Mucosa of stomach (tissue), 1 donor: ENCODE data around the gene MYBPC1.
"Not testable (repeated sequence)": the region's sequence is repeated elsewhere in the genome, so short reads cannot be mapped to it uniquely, and the experiment has no call there.

ENCODE experiments used
- H3K27me3 ChIP-seq: one replicate; pipeline ENCODE4 v1.7.0; 2013; ENCODE audit warnings: mild to moderate bottlenecking, low read length; ENCODE audit not compliant: control insufficient read depth, insufficient read depth
- H3K36me3 ChIP-seq: one replicate; pipeline ENCODE4 v1.7.0; 2013; ENCODE audit warnings: low read length; ENCODE audit not compliant: control insufficient read depth, insufficient read depth
- H3K4me1 ChIP-seq: one replicate; pipeline ENCODE4 v1.7.0; 2013; ENCODE audit warnings: mild to moderate bottlenecking, low read length; ENCODE audit not compliant: control insufficient read depth, insufficient read depth
- H3K4me3 ChIP-seq: one replicate; pipeline ENCODE4 v1.7.0; 2013; ENCODE audit warnings: low read length
- H3K9ac ChIP-seq: one replicate; pipeline ENCODE4 v1.7.0; 2013; ENCODE audit warnings: mild to moderate bottlenecking, low read length, moderate library complexity
- H3K9me3 ChIP-seq: one replicate; pipeline ENCODE4 v1.7.0; 2013; ENCODE audit warnings: mild to moderate bottlenecking, low read length, moderate library complexity; ENCODE audit not compliant: control insufficient read depth
- donor health status: Pancreatic carcinoma.

Gene MYBPC1, protein sequence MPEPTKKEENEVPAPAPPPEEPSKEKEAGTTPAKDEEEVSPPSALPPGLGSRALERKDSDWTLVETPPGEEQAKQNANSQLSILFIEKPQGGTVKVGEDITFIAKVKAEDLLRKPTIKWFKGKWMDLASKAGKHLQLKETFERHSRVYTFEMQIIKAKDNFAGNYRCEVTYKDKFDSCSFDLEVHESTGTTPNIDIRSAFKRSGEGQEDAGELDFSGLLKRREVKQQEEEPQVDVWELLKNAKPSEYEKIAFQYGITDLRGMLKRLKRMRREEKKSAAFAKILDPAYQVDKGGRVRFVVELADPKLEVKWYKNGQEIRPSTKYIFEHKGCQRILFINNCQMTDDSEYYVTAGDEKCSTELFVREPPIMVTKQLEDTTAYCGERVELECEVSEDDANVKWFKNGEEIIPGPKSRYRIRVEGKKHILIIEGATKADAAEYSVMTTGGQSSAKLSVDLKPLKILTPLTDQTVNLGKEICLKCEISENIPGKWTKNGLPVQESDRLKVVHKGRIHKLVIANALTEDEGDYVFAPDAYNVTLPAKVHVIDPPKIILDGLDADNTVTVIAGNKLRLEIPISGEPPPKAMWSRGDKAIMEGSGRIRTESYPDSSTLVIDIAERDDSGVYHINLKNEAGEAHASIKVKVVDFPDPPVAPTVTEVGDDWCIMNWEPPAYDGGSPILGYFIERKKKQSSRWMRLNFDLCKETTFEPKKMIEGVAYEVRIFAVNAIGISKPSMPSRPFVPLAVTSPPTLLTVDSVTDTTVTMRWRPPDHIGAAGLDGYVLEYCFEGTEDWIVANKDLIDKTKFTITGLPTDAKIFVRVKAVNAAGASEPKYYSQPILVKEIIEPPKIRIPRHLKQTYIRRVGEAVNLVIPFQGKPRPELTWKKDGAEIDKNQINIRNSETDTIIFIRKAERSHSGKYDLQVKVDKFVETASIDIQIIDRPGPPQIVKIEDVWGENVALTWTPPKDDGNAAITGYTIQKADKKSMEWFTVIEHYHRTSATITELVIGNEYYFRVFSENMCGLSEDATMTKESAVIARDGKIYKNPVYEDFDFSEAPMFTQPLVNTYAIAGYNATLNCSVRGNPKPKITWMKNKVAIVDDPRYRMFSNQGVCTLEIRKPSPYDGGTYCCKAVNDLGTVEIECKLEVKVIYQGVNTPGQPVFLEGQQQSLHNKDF

DNA sequence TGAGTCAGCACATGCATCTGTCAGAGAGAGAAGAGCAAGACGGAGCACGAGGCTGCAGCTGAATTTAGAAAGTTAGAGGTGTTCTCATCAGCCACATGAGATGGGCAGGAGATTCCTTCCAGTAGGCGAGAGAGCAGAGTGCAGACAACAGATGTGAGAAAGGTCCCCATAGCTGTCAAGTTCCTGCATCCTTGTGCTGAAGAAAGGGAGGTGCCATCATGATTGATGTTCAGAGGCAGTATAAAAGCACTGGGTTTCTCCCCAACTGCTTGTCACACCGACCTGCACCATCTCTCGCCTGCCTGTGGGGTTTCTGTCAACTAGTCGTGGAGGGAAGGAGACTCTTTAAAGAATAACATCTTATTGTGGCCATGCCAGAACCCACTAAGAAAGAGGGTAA lies at the start of gene MYBPC1:
Gene MYBPC1, plus strand, starts transcription at position 272 of the 400 bp plus-strand sequence. Its CDS starts 100 bp downstream, at position 372.
- H3K27me3 ChIP-seq: no peaks in the 10 kb centered on the region
- H3K9me3 ChIP-seq: no peaks in the 10 kb centered on the region
- H3K4me1 ChIP-seq: peaks cover 26% of the 10 kb centered on the region
- H3K9ac ChIP-seq: no peak within 1 kb of the TSS
- no peaks in the 10 kb centered on the region for H3K36me3 ChIP-seq
- no peak within 1 kb of the TSS for H3K4me3 ChIP-seq

DNA sequence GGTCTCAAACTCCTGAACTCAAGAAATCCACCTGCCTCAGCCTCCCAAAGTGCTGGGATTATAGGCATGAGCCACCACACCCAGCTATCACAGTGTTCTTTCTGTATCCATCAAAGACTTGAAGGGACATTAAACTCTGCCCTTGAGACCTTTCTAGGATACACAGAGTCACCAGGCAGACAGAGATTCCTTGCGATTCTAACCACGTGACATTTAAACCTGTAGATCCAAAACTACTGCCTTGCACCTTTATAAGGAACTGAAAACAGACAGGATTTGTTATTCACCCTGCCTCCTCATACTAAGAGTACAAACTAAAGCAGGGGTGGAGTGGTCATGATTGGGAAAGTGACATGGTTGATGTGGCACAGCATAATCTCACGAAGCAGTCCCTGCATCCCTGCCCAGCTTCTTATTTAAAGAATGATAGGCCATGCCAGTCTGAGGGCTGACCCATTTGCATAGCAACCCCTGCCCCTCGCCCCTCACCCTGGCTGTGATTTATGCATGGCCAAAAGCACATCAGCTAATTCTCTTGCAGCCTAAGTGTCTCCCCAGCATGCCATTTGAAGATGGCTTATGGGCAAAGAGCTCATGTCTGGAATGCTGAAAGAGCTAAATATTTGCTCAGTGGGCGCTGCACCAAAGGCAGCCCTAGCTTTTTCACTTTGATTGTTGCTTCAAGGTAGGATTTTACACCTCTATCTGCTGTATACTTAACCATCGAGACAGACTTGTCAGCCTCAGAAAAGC lies 43.2 kb upstream of the MYBPC1 start:
- no peak overlapping the region for H3K4me3 ChIP-seq
- H3K9me3 ChIP-seq: no peaks in the 10 kb centered on the region
- no peaks in the 10 kb centered on the region for H3K36me3 ChIP-seq
- peaks cover 6% of the 10 kb centered on the region for H3K4me1 ChIP-seq
- no peak overlapping the region for H3K9ac ChIP-seq
- H3K27me3 ChIP-seq: no peaks in the 10 kb centered on the region

DNA sequence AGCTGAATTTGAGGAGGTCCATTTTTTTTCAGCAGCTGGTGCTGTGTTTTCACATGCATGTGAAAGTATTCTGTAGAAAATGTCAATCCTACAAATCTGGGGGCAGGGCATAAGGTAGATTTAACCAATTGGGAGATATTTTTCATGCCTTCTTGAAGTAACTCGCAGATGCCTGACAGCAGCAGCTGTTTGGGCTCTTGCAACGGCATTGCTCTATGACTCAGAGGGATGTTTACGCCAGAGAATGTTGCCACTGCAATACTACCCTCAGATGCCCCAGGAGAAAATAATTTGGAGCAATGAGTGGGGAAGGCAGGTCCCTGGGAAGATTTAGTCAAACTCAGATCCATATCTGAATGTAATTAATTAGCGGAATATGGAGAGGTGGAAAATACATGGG lies 42.5 kb upstream of the MYBPC1 start:
- Histone ChIP-seq H3K9me3 (no peaks in the 10 kb centered on the region), H3K4me1 (peaks cover 6% of the 10 kb centered on the region), H3K27me3 (no peaks in the 10 kb centered on the region), H3K36me3 (no peaks in the 10 kb centered on the region), H3K4me3 (no peak overlapping the region), H3K9ac (no peak overlapping the region)

DNA sequence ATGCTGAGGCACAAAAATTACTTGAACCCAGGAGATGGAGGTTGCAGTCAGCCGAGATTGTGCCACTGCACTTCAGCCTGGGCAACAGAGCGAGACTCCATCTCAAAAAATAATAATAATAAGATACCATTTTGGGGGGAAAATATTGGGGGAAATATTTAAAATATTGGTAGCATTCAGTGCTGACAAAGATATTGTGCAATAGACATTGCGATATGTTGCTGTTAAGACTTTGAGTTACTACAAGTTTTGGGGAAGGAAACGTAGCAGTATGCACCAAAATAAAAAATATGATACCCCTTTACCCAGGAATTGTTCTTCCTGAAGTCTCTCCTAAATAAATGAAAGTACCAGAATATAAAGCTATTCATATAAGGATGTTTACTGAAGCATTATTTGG lies 37.7 kb upstream of the MYBPC1 start:
- Histone ChIP-seq H3K4me1 (no peaks in the 10 kb centered on the region), H3K9me3 (no peaks in the 10 kb centered on the region), H3K36me3 (no peaks in the 10 kb centered on the region), H3K4me3 (no peak overlapping the region), H3K27me3 (no peaks in the 10 kb centered on the region), H3K9ac (no peak overlapping the region)

DNA sequence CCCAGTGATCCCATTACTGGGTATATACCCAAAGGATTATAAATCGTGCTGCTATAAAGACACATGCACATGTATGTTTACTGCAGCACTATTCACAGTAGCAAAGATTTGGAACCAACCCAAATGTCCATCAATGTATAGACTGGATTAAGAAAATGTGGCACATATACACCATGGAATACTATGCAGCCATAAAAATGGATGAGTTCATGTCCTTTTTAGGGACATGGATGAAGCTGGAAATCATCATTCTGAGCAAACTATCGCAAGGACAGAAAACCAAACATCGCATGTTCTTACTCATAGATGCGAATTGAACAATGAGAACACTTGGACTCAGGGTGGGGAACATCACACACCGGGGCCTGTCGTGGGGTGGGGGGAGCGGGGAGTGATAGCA lies 36.0 kb upstream of the MYBPC1 start:
- H3K9ac ChIP-seq, H3K36me3 ChIP-seq, H3K9me3 ChIP-seq, H3K27me3 ChIP-seq, H3K4me3 ChIP-seq, H3K4me1 ChIP-seq: not testable (repeated sequence)

DNA sequence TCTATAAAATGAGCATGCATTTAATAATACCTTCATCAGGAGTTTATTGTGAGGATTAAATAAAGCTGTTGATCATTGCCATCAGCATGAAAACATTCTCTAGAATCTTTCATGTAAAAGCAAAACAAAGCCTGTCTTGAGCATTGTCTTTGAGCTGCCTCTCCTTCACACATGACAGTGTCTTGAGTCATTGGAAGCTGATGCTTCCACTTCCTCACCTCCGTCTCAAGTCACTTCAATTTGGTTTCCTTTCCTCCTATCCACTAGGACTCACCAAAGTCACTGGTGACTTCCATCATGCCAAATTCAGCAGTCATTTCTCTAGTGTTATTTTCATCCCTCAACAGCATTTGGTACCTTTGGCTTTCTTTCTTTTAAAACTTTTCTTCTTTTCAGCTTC lies 31.6 kb upstream of the MYBPC1 start:
- Histone ChIP-seq H3K4me1 (no peaks in the 10 kb centered on the region), H3K36me3 (no peaks in the 10 kb centered on the region), H3K9me3 (no peaks in the 10 kb centered on the region), H3K9ac (no peak overlapping the region), H3K4me3 (no peak overlapping the region), H3K27me3 (no peaks in the 10 kb centered on the region)

DNA sequence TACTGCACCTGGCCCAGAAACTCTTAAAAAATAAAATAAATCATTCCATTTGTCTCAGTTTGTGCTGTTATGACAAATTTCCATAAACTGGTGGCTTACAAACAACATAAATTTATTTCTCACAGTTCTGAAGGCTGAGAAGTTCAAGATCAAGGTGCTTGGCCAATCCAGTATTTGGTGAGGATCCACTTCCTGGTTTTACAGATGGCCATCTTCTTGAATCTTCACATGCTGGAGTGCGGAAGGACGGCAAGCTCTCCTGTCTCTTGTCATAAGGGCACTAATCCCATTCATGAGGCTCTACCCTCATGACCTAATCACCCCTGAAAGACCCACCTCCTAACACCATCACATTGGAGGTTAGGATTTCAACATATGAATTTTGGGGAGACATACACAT lies 29.9 kb upstream of the MYBPC1 start:
- Histone ChIP-seq H3K9ac (no peak overlapping the region), H3K4me1 (no peaks in the 10 kb centered on the region), H3K36me3 (no peaks in the 10 kb centered on the region), H3K4me3 (no peak overlapping the region), H3K9me3 (no peaks in the 10 kb centered on the region), H3K27me3 (no peaks in the 10 kb centered on the region)

DNA sequence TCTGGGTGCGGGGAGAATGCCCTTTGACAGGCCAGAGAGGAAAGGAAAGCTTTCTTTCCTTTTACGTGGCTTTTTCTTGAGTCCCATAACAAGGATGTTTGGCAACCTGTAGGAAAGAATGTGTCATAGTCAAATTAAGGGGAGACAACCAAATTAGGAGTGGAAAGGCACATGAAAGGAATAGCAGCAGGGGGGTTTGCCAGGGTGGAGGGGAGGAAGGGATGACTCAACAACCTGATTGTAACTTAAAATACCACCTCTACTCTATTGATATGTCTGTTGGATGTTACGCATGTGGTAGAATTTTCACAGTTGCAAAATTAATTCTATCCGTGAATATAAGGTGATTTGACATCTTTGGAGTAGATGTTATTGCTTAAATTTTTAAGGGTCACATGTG lies 28.5 kb upstream of the MYBPC1 start:
- Histone ChIP-seq H3K4me3 (no peak overlapping the region), H3K27me3 (no peaks in the 10 kb centered on the region), H3K4me1 (peaks cover 5% of the 10 kb centered on the region), H3K9me3 (no peaks in the 10 kb centered on the region), H3K36me3 (no peaks in the 10 kb centered on the region), H3K9ac (no peak overlapping the region)

DNA sequence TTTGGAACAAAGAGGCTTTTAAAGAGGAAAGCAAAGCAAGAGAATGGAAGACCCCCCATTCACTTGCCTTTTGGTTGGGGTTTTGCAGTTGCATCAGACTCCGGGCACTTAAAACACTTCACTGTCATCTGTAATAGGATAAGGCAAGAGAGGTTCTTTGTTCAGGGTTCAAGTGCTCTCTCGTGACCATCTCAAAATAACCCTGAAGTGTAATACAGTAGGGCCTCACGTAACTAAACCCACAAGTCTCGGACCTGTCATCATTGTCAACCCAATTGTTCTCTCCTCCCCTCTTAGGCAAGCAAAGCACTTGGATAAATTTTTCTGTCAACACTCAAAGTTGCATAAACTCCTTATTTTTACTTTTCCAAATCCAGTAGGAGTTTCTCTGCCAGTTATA lies 26.9 kb upstream of the MYBPC1 start:
- Histone ChIP-seq H3K9me3 (no peaks in the 10 kb centered on the region), H3K36me3 (no peaks in the 10 kb centered on the region), H3K27me3 (no peaks in the 10 kb centered on the region), H3K9ac (no peak overlapping the region), H3K4me3 (no peak overlapping the region), H3K4me1 (peaks cover 5% of the 10 kb centered on the region)

DNA sequence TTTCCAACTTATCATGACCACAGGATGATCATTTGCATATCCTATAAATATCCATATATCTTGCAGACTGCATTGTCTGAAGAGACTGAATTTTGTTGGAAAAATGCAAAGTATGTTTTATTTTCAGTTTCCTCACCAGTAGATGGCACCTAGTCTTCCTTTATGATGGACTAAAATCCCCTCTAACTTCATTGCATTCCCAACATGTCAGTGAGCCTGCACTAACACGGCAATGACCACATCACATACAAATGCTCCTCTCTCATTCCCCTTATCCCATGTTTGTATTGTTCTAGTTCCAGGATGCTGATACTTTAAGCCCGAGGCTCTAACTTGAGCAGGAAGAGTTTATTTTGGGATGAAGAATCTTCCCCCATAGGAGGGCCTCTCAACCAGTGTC lies 24.7 kb upstream of the MYBPC1 start:
- no peak overlapping the region for H3K9ac ChIP-seq
- no peaks in the 10 kb centered on the region for H3K36me3 ChIP-seq
- H3K4me1 ChIP-seq: peaks cover 5% of the 10 kb centered on the region
- no peak overlapping the region for H3K4me3 ChIP-seq
- no peaks in the 10 kb centered on the region for H3K27me3 ChIP-seq
- H3K9me3 ChIP-seq: no peaks in the 10 kb centered on the region

DNA sequence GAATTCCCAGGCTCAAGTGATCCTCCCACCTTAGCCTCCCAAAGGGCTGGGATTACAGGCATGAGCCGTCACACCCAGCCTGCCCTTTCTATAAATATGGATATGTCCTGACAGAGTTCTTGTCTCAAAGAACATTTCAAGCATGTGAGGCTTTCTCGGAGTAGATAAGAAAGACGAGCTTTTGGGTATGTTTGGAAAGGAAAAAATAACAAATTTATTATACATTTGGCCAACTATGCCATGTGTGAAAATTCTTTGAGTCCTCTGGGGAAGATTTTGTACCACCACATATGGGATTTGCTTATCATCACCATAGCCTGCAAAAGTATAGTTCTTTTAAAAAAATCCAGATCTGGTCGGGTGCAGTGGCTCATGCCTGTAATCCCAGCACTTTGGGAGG lies 23.7 kb upstream of the MYBPC1 start:
- H3K36me3 ChIP-seq: no peaks in the 10 kb centered on the region

More for the DNA sequence above, 23.7 kb upstream of the MYBPC1 start:
- Histone ChIP-seq H3K27me3 (no peaks in the 10 kb centered on the region), H3K4me3 (no peak overlapping the region), H3K9ac (no peak overlapping the region), H3K4me1 (peaks cover 5% of the 10 kb centered on the region), H3K9me3 (no peaks in the 10 kb centered on the region)
